ENCODE results near the gene DNAH9.

Gene DNAH9

GRCh38 chr17:11598274-11599221 is at the start of gene DNAH9:
TSS of gene DNAH9 (plus strand) at chr17:11598470. CDS start at chr17:11598499, 29 bp downstream.
- no peak for DNase-seq

GRCh38 chr17:11550431-11550830 is 47.8 kb upstream of the DNAH9 start:
- DNase-seq, result no peak

GRCh38 chr17:11551442-11551841 is 46.8 kb upstream of the DNAH9 start:
- no peak for DNase-seq

- DNase-seq, result no peak
Observed at GRCh38 chr17:11553135-11553534, 45.1 kb upstream of the DNAH9 start.

- DNase-seq, result no peak
Observed at GRCh38 chr17:11554042-11554441, 44.2 kb upstream of the DNAH9 start.

- DNase-seq, result no peak
Observed at GRCh38 chr17:11554542-11554941, 43.7 kb upstream of the DNAH9 start.

GRCh38 chr17:11555530-11555929 is 42.7 kb upstream of the DNAH9 start:
- DNase-seq, result no peak

- no peak for DNase-seq
Observed at GRCh38 chr17:11557727-11558452, 40.4 kb upstream of the DNAH9 start.

GRCh38 chr17:11558681-11559234 is 39.5 kb upstream of the DNAH9 start:
- no peak for DNase-seq

GRCh38 chr17:11559601-11560000 is 38.7 kb upstream of the DNAH9 start:
- no peak for DNase-seq

- DNase-seq, result no peak
Observed at GRCh38 chr17:11561281-11561680, 37.0 kb upstream of the DNAH9 start.

GRCh38 chr17:11561702-11562101 is 36.6 kb upstream of the DNAH9 start:
- DNase-seq, result no peak

GRCh38 chr17:11564589-11565380 is 33.5 kb upstream of the DNAH9 start:
- no peak for DNase-seq

GRCh38 chr17:11565591-11565990 is 32.7 kb upstream of the DNAH9 start:
- no peak for DNase-seq

GRCh38 chr17:11578998-11579397 is 19.3 kb upstream of the DNAH9 start:
- no peak for DNase-seq

- no peak for DNase-seq
Observed at GRCh38 chr17:11580677-11581076, 17.6 kb upstream of the DNAH9 start.

- no peak for DNase-seq
Observed at GRCh38 chr17:11582217-11582616, 16.1 kb upstream of the DNAH9 start.

- DNase-seq, result no peak
Observed at GRCh38 chr17:11583306-11583992, 14.8 kb upstream of the DNAH9 start.

GRCh38 chr17:11589716-11590115 is 8.6 kb upstream of the DNAH9 start:
- no peak for DNase-seq

GRCh38 chr17:11601661-11602060 is 3.4 kb downstream of the DNAH9 start:
- no peak for DNase-seq

- peak; percentile 0 for DNase-seq
Observed at GRCh38 chr17:11608396-11608795, 10.1 kb downstream of the DNAH9 start.

GRCh38 chr17:11610999-11611566 is 12.8 kb downstream of the DNAH9 start:
- DNase-seq, result no peak

Data from OCI-M1 (cell line).